Inferior parietal cortex (tissue), 1 donor: Measurements from ENCODE around the gene ZNRD2.
"Not testable (repeated sequence)": the region's sequence is repeated elsewhere in the genome, so short reads cannot be mapped to it uniquely, and the experiment has no call there.

Experiments used
- DNase-seq: peaks from one replicate; pipeline ENCODE4 v3.0.0-alpha.2; 2016; ENCODE audit errors: extremely low spot score

ZNRD2 gene

GRCh38 chr11:65569973-65570918 lies at the start of gene ZNRD2:
TSS of gene ZNRD2 (plus strand) at chr11:65570477. CDS start at chr11:65570492, 15 bp downstream.
- peak; percentile 97 for DNase-seq

- DNase-seq: not testable (repeated sequence)
These were observed 48.3 kb upstream of the ZNRD2 start for GRCh38 chr11:65521777-65522521.

- DNase-seq: peak; percentile 57
These were observed 47.3 kb upstream of the ZNRD2 start for GRCh38 chr11:65522718-65523630.

GRCh38 chr11:65523631-65523968 lies 46.7 kb upstream of the ZNRD2 start:
- not testable (repeated sequence) for DNase-seq

GRCh38 chr11:65524014-65524740 lies 46.1 kb upstream of the ZNRD2 start:
- no peak for DNase-seq

- peak; percentile 53 for DNase-seq
These were observed 45.3 kb upstream of the ZNRD2 start, which contains the start of gene SCYL1 for GRCh38 chr11:65524741-65525545. TSS of gene SCYL1 (plus strand) at chr11:65525083. CDS start at chr11:65525154, 71 bp downstream.

GRCh38 chr11:65525546-65526480 lies 44.5 kb upstream of the ZNRD2 start:
- no peak for DNase-seq

- DNase-seq: no peak
These were observed 43.5 kb upstream of the ZNRD2 start for GRCh38 chr11:65526744-65527143.

- no peak for DNase-seq
These were observed 41.4 kb upstream of the ZNRD2 start for GRCh38 chr11:65528819-65529350.

- no peak for DNase-seq
These were observed 40.7 kb upstream of the ZNRD2 start for GRCh38 chr11:65529475-65530156.

- no peak for DNase-seq
These were observed 40.1 kb upstream of the ZNRD2 start for GRCh38 chr11:65530157-65530496.

GRCh38 chr11:65532388-65533064 lies 37.8 kb upstream of the ZNRD2 start:
- no peak for DNase-seq

- DNase-seq: no peak
These were observed 35.2 kb upstream of the ZNRD2 start for GRCh38 chr11:65535102-65535501.

GRCh38 chr11:65536412-65537295 lies 33.6 kb upstream of the ZNRD2 start:
- no peak for DNase-seq

- DNase-seq: no peak
These were observed 33.0 kb upstream of the ZNRD2 start for GRCh38 chr11:65537296-65537597.

- no peak for DNase-seq
These were observed 32.6 kb upstream of the ZNRD2 start for GRCh38 chr11:65537620-65538231.
